ENCODE measurements around the gene ADGRL4. TPM values are rescaled to one million over a fixed set of nuclear protein-coding genes. Genes with fewer than 3 reads are reported as not detected.

ADGRL4 gene
- total RNA-seq, 1 experiment from 2014 or later = 0.10 TPM

GRCh38 chr1:78950826-78951225, 55.7 kb downstream of the ADGRL4 start:
- ATAC-seq (no peak), DNase-seq (ENCODE audit: low read depth, low spot score) (no peak)
- H3K4me2 ChIP-seq (ENCODE audit: low read length) = no peak overlapping the region
- no peak for TF ChIP-seq SRF (IDR thresholded peaks at IDR 0.05; ENCODE audit: low read depth)
- TF ChIP-seq YY1 (IDR thresholded peaks at IDR 0.05; ENCODE audit: extremely low read depth, insufficient replicate concordance, low read depth, low read length) = no peak
- TF ChIP-seq TCF7L2 (IDR thresholded peaks at IDR 0.05; ENCODE audit: borderline replicate concordance, extremely low read depth, insufficient read depth, insufficient read length) = no peak
- TF ChIP-seq, protein P1, sequence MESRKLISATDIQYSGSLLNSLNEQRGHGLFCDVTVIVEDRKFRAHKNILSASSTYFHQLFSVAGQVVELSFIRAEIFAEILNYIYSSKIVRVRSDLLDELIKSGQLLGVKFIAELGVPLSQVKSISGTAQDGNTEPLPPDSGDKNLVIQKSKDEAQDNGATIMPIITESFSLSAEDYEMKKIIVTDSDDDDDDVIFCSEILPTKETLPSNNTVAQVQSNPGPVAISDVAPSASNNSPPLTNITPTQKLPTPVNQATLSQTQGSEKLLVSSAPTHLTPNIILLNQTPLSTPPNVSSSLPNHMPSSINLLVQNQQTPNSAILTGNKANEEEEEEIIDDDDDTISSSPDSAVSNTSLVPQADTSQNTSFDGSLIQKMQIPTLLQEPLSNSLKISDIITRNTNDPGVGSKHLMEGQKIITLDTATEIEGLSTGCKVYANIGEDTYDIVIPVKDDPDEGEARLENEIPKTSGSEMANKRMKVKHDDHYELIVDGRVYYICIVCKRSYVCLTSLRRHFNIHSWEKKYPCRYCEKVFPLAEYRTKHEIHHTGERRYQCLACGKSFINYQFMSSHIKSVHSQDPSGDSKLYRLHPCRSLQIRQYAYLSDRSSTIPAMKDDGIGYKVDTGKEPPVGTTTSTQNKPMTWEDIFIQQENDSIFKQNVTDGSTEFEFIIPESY (IDR thresholded peaks at IDR 0.05; ENCODE audit: extremely low read depth, insufficient replicate concordance, low read length) = no peak
- no peak for TF ChIP-seq CBX3 (IDR thresholded peaks at IDR 0.05; ENCODE audit: low read depth)
- TF ChIP-seq SIN3A (IDR thresholded peaks at IDR 0.05; ENCODE audit: low read depth) = no peak
- no peak for TF ChIP-seq EZH2phosphoT487 (IDR thresholded peaks at IDR 0.05; ENCODE audit: borderline replicate concordance)
- no peak for TF ChIP-seq FOSL1 (IDR thresholded peaks at IDR 0.05; ENCODE audit: low read depth)
- TF ChIP-seq ZNF274 (IDR thresholded peaks at IDR 0.05; ENCODE audit: low read depth, low read length) = no peak
- TF ChIP-seq RAD21 (IDR thresholded peaks at IDR 0.05; ENCODE audit: low read depth) = no peak
- no peak for TF ChIP-seq ELF1 (IDR thresholded peaks at IDR 0.05; ENCODE audit: borderline replicate concordance, low read depth)
- no peak for TF ChIP-seq POLR2A (IDR thresholded peaks at IDR 0.05; ENCODE audit: borderline replicate concordance, extremely low read depth, insufficient read depth, insufficient read length)
- TF ChIP-seq POLR2AphosphoS5 (IDR thresholded peaks at IDR 0.05; ENCODE audit: low read depth, low read length) = no peak
- no peaks in the 10 kb centered on the region for H3K9me2 ChIP-seq (ENCODE audit: insufficient read depth)
- no peak overlapping the region for H2AFZ ChIP-seq (ENCODE audit: low read depth, low read length, poor library complexity, severe bottlenecking)
- no peaks in the 10 kb centered on the region for H3K79me2 ChIP-seq (ENCODE audit: insufficient read depth, low read length)
- H3K27ac ChIP-seq (ENCODE audit: low read depth, low read length) = no peak overlapping the region
- no peaks in the 10 kb centered on the region for H3K36me3 ChIP-seq (ENCODE audit: control insufficient read depth in 1 of 2, insufficient read depth in 2 of 2, low read length in 2 of 2)
- ChIA-PET POLR2A (no interaction called here), CTCF (no interaction called here), RAD21 (ENCODE audit: low non-redundant PET in 1 of 2, low total read pairs in 2 of 2, uncharacterized antibody in 2 of 2, unreplicated experiment in 2 of 2) (no interaction called here)
- intact Hi-C loops (cut with micrococcal nuclease) = no loop called here
- H3K9me3 ChIP-seq (ENCODE audit: control insufficient read depth in 1 of 2, insufficient read depth in 1 of 2, low read depth in 1 of 2, low read length in 2 of 2) = no peaks in the 10 kb centered on the region
- H3K9ac ChIP-seq (ENCODE audit: low read length) = no peak overlapping the region
- H3K27me3 ChIP-seq (ENCODE audit: insufficient read depth, low read length) = no peaks in the 10 kb centered on the region
- no peaks in the 10 kb centered on the region for H4K20me1 ChIP-seq (ENCODE audit: insufficient read depth)
- no peaks in the 10 kb centered on the region for H3K4me1 ChIP-seq (ENCODE audit: control insufficient read depth in 1 of 2, insufficient read depth in 2 of 2, low read length in 2 of 2)
- no TSS peak for BruUV-seq (replicated peaks)
- H3K4me3 ChIP-seq (replicated peaks in 1 of 2; ENCODE audit: low read depth in 1 of 2, low read length in 2 of 2) = no peak overlapping the region

All from HCT116 (cell line).